Aorta (tissue), 5 donors: ENCODE data around the gene EXT2. TPM values are rescaled to one million over a fixed set of nuclear protein-coding genes. Genes with fewer than 3 reads are reported as not detected.

ENCODE experiments used
- ATAC-seq: fragments of 200-7000 bp; cut with Tn5 transposase; one replicate; pipeline ENCODE4 v1.9.1; 2022; ENCODE audit warnings: moderate library complexity; ENCODE audit not compliant: low FRiP score
- DNase-seq, 2 donors: peaks; one replicate each; pipeline ENCODE4 v3.0.0-alpha.2; 2020
- H3K27ac ChIP-seq, 2 donors: one replicate each; pipeline ENCODE4 v1.5.1; 2013; ENCODE audit warnings: low read length in 2 of 2, mild to moderate bottlenecking in 2 of 2, moderate library complexity in 2 of 2, control low read depth in 1 of 2, inconsistent platforms in 1 of 2, low read depth in 1 of 2
- H3K27me3 ChIP-seq, 2 donors: one replicate each; pipeline ENCODE4 v1.6.1; 2013; ENCODE audit warnings: control low read depth in 1 of 2, low read length in 1 of 2, mild to moderate bottlenecking in 1 of 2, moderate library complexity in 1 of 2; ENCODE audit not compliant: insufficient read depth in 2 of 2, control insufficient read depth in 1 of 2
- H3K36me3 ChIP-seq, 2 donors: one replicate each; pipeline ENCODE4 v1.6.1; 2013; ENCODE audit warnings: control low read depth in 1 of 2, low read length in 1 of 2, mild to moderate bottlenecking in 1 of 2; ENCODE audit not compliant: insufficient read depth in 2 of 2, control insufficient read depth in 1 of 2
- H3K4me1 ChIP-seq, 2 donors: one replicate each; pipeline ENCODE4 v1.6.1; 2013; ENCODE audit warnings: low read length in 2 of 2, control low read depth in 1 of 2, mild to moderate bottlenecking in 1 of 2, moderate library complexity in 1 of 2; ENCODE audit not compliant: insufficient read depth in 2 of 2, control insufficient read depth in 1 of 2
- H3K4me3 ChIP-seq, 2 donors: one replicate each; pipeline ENCODE4 v1.5.1; 2013; ENCODE audit warnings: low read length in 2 of 2, control low read depth in 1 of 2, mild to moderate bottlenecking in 1 of 2
- H3K9me3 ChIP-seq: one replicate; pipeline ENCODE4 v1.6.1; 2013; ENCODE audit warnings: mild to moderate bottlenecking, low read length; ENCODE audit not compliant: control insufficient read depth
- WGBS, 2 donors: extraction: QIAGEN DNeasy Blood & Tissue Kit; methylation state at CpG; one replicate each; pipeline ENCODE4 v1.1.7; 2013; 5-methylcytosine and 5-hydroxymethylcytosine counted together
- intact Hi-C, 2 donors: fragments of 100-400 bp; cut with DNase I; formaldehyde crosslinking; loops; one replicate each; pipeline versions ENCODE4 v1.14.2 to v1.15.0; 2022
- polyA plus RNA-seq, 2 donors: library from polyadenylated mRNA; stranded (reverse); fragments of 200-250 nt; gene quantifications; one replicate each; pipeline ENCODE4 v1.2.3, GENCODE V29; 2013
- total RNA-seq, 2 donors: library from RNA; stranded (reverse); fragmentation: NEBNext Ultra II Directional; extraction: Animal tissue kit (Norgen Biotek cat#: 25700); gene quantifications; one replicate each; pipeline ENCODE4 v1.2.1, GENCODE V29; 2021
- donor health status: healthy with polysubstance abuse.
- donor health status: Bipolar disorder and iron deficiency.
- donor health status: DM: no; HTN: no; CAD: no.
- donor health status: DM: no; HTN: no; CAD: no.
- donor health status: DM: yes; HTN: yes; CAD: no.

Gene EXT2
- total and polyA plus RNA-seq, 4 donors = 16.0 to 69.4 (median 51.6) TPM

- peak; percentile 79 for DNase-seq
- peak; percentile 80 for ATAC-seq
- peaks cover 0 to 3% of the 10 kb centered on the region in 2 donors for H3K36me3 ChIP-seq
- 28 to 29% methylated on average over 11 of the region's 11 CpGs for WGBS, 2 donors
- H3K4me3 ChIP-seq = no peak overlapping the region
- intact Hi-C loops = loop anchor here in 1 of 2 donors (5.0 kb wide), 1 partner anchor 443 kb away; no protein-coding TSS in a partner anchor
- H3K4me1 ChIP-seq = no peaks in the 10 kb centered on the region
- no peaks in the 10 kb centered on the region for H3K27me3 ChIP-seq
- no peak overlapping the region for H3K27ac ChIP-seq
- H3K9me3 ChIP-seq = no peaks in the 10 kb centered on the region
Measured at GRCh38 chr11:44094260-44094868, 1.1 kb upstream of the EXT2 start.

DNA sequence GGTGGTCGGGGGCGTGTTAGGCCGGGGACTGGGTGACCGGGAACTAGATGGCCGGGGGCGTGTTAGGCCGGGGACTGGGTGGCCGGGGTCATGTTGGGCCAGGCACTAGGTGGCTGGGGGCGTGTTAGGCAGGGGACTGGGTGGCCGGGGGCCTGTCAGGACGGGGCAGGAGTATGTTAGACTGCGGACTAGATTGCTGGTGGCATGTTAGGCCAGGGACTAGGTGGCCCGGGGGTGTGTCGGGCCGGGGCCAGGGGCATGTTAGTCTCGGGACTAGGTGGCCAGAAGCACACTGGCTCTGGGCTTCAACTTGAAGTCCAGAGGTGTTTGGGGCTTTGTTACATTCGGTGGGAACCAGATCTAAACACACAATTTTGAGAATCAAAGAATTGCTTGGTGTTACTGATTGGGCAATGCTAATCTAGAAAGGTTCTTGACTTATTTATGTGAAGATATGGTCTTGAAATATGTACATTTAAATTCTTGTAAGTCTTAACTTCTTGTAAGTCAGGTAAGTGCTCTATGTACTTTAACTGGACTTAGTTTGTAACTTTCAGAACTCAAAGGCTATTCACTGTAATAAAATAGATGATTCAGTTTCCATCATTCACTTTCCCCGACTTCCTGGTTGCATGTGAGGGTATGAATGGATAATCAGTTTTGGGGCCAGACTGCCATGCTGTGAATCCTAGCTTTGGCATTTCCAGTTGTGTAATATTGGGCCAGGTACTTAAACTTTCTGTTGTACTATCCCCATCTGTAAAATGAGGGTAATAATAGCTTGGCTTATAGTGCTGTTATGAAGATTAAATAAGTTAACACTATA lies 1.1 kb downstream of the EXT2 start:
- no peaks in the 10 kb centered on the region for H3K9me3 ChIP-seq
- H3K36me3 ChIP-seq = peaks cover 2 to 5% of the 10 kb centered on the region in 2 donors
- DNase-seq (peak in 1 of 2 donors; percentile 75), ATAC-seq (no peak)
- intact Hi-C loops = loop anchor here in 1 of 2 donors (5.0 kb wide), 1 partner anchor 441 kb away; no protein-coding TSS in a partner anchor
- H3K4me3 ChIP-seq = peak overlapping the region; percentile 94 to 96
- 11% methylated on average over 18 of the region's 18 CpGs for WGBS, 2 donors
- no peaks in the 10 kb centered on the region for H3K27me3 ChIP-seq
- H3K4me1 ChIP-seq = peaks cover under 1 to 2% of the 10 kb centered on the region in 2 donors
- no peak overlapping the region for H3K27ac ChIP-seq

- H3K9me3 ChIP-seq = no peaks in the 10 kb centered on the region
- peaks cover 2 to 4% of the 10 kb centered on the region in 2 donors for H3K4me1 ChIP-seq
- no peak overlapping the region for H3K27ac ChIP-seq
- no peak for DNase-seq
- peaks cover 2 to 3% of the 10 kb centered on the region in 2 donors for H3K36me3 ChIP-seq
- no peak for ATAC-seq
- intact Hi-C loops = loop anchor here in 1 of 2 donors (5.0 kb wide), 1 partner anchor 439 kb away; no protein-coding TSS in a partner anchor
- no peaks in the 10 kb centered on the region for H3K27me3 ChIP-seq
- 73 to 76% methylated on average over 2 of the region's 2 CpGs for WGBS, 2 donors
- H3K4me3 ChIP-seq = no peak overlapping the region
Measured at GRCh38 chr11:44097821-44098220, 2.3 kb downstream of the EXT2 start.

DNA sequence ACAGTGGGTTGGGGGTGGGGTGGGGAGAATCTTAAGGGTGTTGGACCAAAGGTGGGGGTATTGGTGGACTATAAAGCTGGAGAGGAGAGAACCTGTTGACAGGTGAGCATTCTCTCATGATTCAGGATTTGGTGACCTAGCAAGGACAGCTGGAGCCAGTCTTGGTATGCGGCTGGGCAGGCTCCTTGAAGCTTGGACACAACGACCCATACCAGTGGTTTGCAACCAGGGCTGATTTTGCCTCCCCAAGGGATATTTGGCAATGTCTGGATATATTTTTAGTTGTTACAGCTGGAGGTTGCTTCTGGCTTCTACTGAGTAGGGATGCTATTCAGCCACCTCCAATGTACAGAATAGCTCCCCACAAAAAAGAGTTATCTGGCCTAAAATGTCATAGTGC lies 5.6 kb downstream of the EXT2 start:
- intact Hi-C loops = no loop called here
- WGBS, 2 donors = 66 to 68% methylated on average over 2 of the region's 2 CpGs
- DNase-seq (no peak), ATAC-seq (no peak)
- Histone ChIP-seq H3K4me3 (no peak overlapping the region), H3K27ac (no peak overlapping the region), H3K27me3 (no peaks in the 10 kb centered on the region), H3K9me3 (no peaks in the 10 kb centered on the region), H3K36me3 (peaks cover 2 to 3% of the 10 kb centered on the region in 2 donors), H3K4me1 (peaks cover 2 to 4% of the 10 kb centered on the region in 2 donors)

GRCh38 chr11:44104481-44105294 lies 9.2 kb downstream of the EXT2 start:
- intact Hi-C loops = no loop called here
- H3K9me3 ChIP-seq = no peaks in the 10 kb centered on the region
- H3K27me3 ChIP-seq = no peaks in the 10 kb centered on the region
- H3K27ac ChIP-seq = no peak overlapping the region
- H3K4me1 ChIP-seq = peaks cover 2 to 4% of the 10 kb centered on the region in 2 donors
- DNase-seq = no peak
- H3K36me3 ChIP-seq = peaks cover 3 to 7% of the 10 kb centered on the region in 2 donors
- no peak overlapping the region for H3K4me3 ChIP-seq
- no peak for ATAC-seq
- WGBS, 2 donors = 89% methylated on average over 5 of the region's 5 CpGs

GRCh38 chr11:44108260-44108659 lies 12.8 kb downstream of the EXT2 start:
- H3K4me3 ChIP-seq = no peak overlapping the region
- DNase-seq = no peak
- no peaks in the 10 kb centered on the region for H3K27me3 ChIP-seq
- H3K36me3 ChIP-seq = peaks cover 2 to 5% of the 10 kb centered on the region in 2 donors
- no peaks in the 10 kb centered on the region for H3K9me3 ChIP-seq
- WGBS, 2 donors = 88% methylated on average over 6 of the region's 6 CpGs
- H3K27ac ChIP-seq = no peak overlapping the region
- ATAC-seq = no peak
- no peaks in the 10 kb centered on the region for H3K4me1 ChIP-seq
- intact Hi-C loops = no loop called here

- DNase-seq (peak in 1 of 2 donors; percentile 56), ATAC-seq (peak; percentile 74)
- H3K27me3 ChIP-seq = no peaks in the 10 kb centered on the region
- H3K9me3 ChIP-seq = no peaks in the 10 kb centered on the region
- no peak overlapping the region for H3K4me3 ChIP-seq
- peaks cover 5 to 8% of the 10 kb centered on the region in 2 donors for H3K36me3 ChIP-seq
- WGBS, 2 donors = 5 to 8% methylated on average over 4 of the region's 4 CpGs
- intact Hi-C loops = loop anchor here (5.0 kb wide), 2 partner anchors 177 to 427 kb away; no protein-coding TSS in a partner anchor
- no peaks in the 10 kb centered on the region for H3K4me1 ChIP-seq
- H3K27ac ChIP-seq = no peak overlapping the region
Measured at GRCh38 chr11:44110231-44110679, 14.8 kb downstream of the EXT2 start.

- DNase-seq = no peak
- Histone ChIP-seq H3K4me3 (no peak overlapping the region), H3K27ac (no peak overlapping the region), H3K4me1 (no peaks in the 10 kb centered on the region), H3K27me3 (no peaks in the 10 kb centered on the region), H3K9me3 (no peaks in the 10 kb centered on the region), H3K36me3 (peaks cover 5 to 8% of the 10 kb centered on the region in 2 donors)
- intact Hi-C loops = loop anchor here (5.0 kb wide), 2 partner anchors 175 to 425 kb away; no protein-coding TSS in a partner anchor
- WGBS, 2 donors = 72 to 73% methylated on average over 7 of the region's 7 CpGs
- ATAC-seq = no peak
Measured at GRCh38 chr11:44112091-44112821, 16.8 kb downstream of the EXT2 start.
